HCT116 (cell line): ENCODE measurements around the gene INHBE. TPM values are rescaled to one million over a fixed set of nuclear protein-coding genes. Genes with fewer than 3 reads are reported as not detected.

Source experiments
- ATAC-seq: fragments of 200-7000 bp; cut with Tn5 transposase; 2 replicates; pipeline ENCODE4 v1.9.1; 2020; ENCODE audit warnings: mild to moderate bottlenecking, moderate library complexity
- BruUV-seq: library from RNA; stranded (reverse); fragments of 400-500 nt; replicated peaks from 2 replicates; lab custom pipeline; 2021; lab: Mats Ljungman, UMichigan
- CTCF ChIA-PET: fragments of 300-600 bp; sonication (Branson Sonifier 250); formaldehyde crosslinking; loops from one replicate; lab custom pipeline; 2021; ENCODE audit warnings: antibody characterized with exemption; lab: Charles Lee
- POLR2A ChIA-PET: fragments of 300-600, 350-600 bp; sonication (Branson Sonifier 250); formaldehyde crosslinking; loops from one replicate; lab custom pipeline; 2021; ENCODE audit warnings: antibody characterized with exemption; lab: Charles Lee
- RAD21 ChIA-PET, 2 experiments: fragments of 300-600 bp; sonication (Branson Sonifier 250); formaldehyde crosslinking; loops; one replicate each; lab custom pipeline; 2023; ENCODE audit warnings: low total read pairs in 2 of 2; ENCODE audit not compliant: uncharacterized antibody in 2 of 2, unreplicated experiment in 2 of 2, low non-redundant PET in 1 of 2; lab: Charles Lee
- DNase-seq: peaks from one replicate; pipeline ENCODE4 v3.0.0-alpha.2; 2010; ENCODE audit warnings: low read depth, low spot score
- H2AFZ ChIP-seq: fragments of 200-600 bp; shearing (Covaris generic), sonication (generic); 2 replicates; pipeline ENCODE4 v1.6.1; 2017; ENCODE audit warnings: low read depth, mixed run types, mixed read lengths, antibody characterized with exemption, low read length; ENCODE audit not compliant: poor library complexity, severe bottlenecking
- H3K27ac ChIP-seq: 2 replicates; pipeline ENCODE4 v1.5.1; 2012; ENCODE audit warnings: low read depth, low read length
- H3K27me3 ChIP-seq: fragments of 200-600 bp; sonication (generic); 2 replicates; pipeline ENCODE4 v1.6.1; 2016; ENCODE audit warnings: mixed run types, low read length, mixed read lengths; ENCODE audit not compliant: insufficient read depth
- H3K36me3 ChIP-seq, 2 experiments: fragments of 200-500 bp in 1 of 2; fragments of 200-600 bp in 1 of 2; sonication (Bioruptor generic) in 1 of 2; sonication (generic) in 1 of 2; 2 replicates each; pipeline versions ENCODE4 v1.5.1 to v1.6.1; 2014 to 2016; ENCODE audit warnings: low read length in 2 of 2, inconsistent platforms in 1 of 2, mixed read lengths in 1 of 2, mixed run types in 1 of 2; ENCODE audit not compliant: insufficient read depth in 2 of 2, control insufficient read depth in 1 of 2
- H3K4me1 ChIP-seq, 2 experiments: fragments of 200-600 bp in 1 of 2; sonication (generic) in 1 of 2; 2 replicates each; pipeline versions ENCODE4 v1.5.1 to v1.6.1; 2012 to 2017; ENCODE audit warnings: low read length in 2 of 2, inconsistent platforms in 1 of 2, mild to moderate bottlenecking in 1 of 2, mixed read lengths in 1 of 2, mixed run types in 1 of 2, moderate library complexity in 1 of 2; ENCODE audit not compliant: insufficient read depth in 2 of 2, control insufficient read depth in 1 of 2
- H3K4me2 ChIP-seq: fragments of 200-600 bp; sonication (generic); 2 replicates; pipeline ENCODE4 v1.6.1; 2017; ENCODE audit warnings: mixed run types, low read length, mixed read lengths
- H3K4me3 ChIP-seq, 2 experiments: fragments of 200-600 bp in 1 of 2; sonication (generic) in 1 of 2; replicated peaks in 1 of 2; 2 replicates each; pipeline ENCODE4 v1.5.1; 2011 to 2016; ENCODE audit warnings: low read length in 2 of 2, control low read depth in 1 of 2, low read depth in 1 of 2, mild to moderate bottlenecking in 1 of 2, mixed read lengths in 1 of 2, mixed run types in 1 of 2
- H3K79me2 ChIP-seq: fragments of 200-600 bp; sonication (generic); 2 replicates; pipeline ENCODE4 v1.6.1; 2017; ENCODE audit warnings: mild to moderate bottlenecking, mixed run types, low read length, moderate library complexity, mixed read lengths; ENCODE audit not compliant: insufficient read depth
- H3K9ac ChIP-seq: fragments of 200-600 bp; sonication (generic); 2 replicates; pipeline ENCODE4 v1.6.1; 2016; ENCODE audit warnings: low read length, mixed read lengths
- H3K9me2 ChIP-seq: fragments of 200-600 bp; sonication (generic), shearing (Covaris generic); 2 replicates; pipeline ENCODE4 v1.6.1; 2017; ENCODE audit warnings: mixed run types, mild to moderate bottlenecking, moderate library complexity; ENCODE audit not compliant: insufficient read depth
- H3K9me3 ChIP-seq, 2 experiments: fragments of 200-500 bp in 1 of 2; fragments of 200-600 bp in 1 of 2; sonication (Bioruptor generic) in 1 of 2; sonication (generic) in 1 of 2; 2 replicates each; pipeline ENCODE4 v1.6.1; 2014 to 2017; ENCODE audit warnings: low read length in 2 of 2, mixed read lengths in 2 of 2, inconsistent platforms in 1 of 2, low read depth in 1 of 2, mild to moderate bottlenecking in 1 of 2, mixed run types in 1 of 2, moderate library complexity in 1 of 2; ENCODE audit not compliant: control insufficient read depth in 1 of 2, insufficient read depth in 1 of 2
- H4K20me1 ChIP-seq: fragments of 200-600 bp; sonication (generic), shearing (Covaris generic); 2 replicates; pipeline ENCODE4 v1.6.1; 2017; ENCODE audit warnings: mixed run types, mild to moderate bottlenecking, moderate library complexity; ENCODE audit not compliant: insufficient read depth
- CEBPB ChIP-seq: IDR thresholded peaks from 2 replicates; pipeline ENCODE4 v1.6.1; 2012; ENCODE audit warnings: low read depth
- EGR1 ChIP-seq: IDR thresholded peaks from 2 replicates; pipeline ENCODE4 v1.6.1; 2012; ENCODE audit warnings: low read depth
- EZH2 ChIP-seq: fragments of 200-600 bp; sonication (generic); IDR thresholded peaks from 2 replicates; pipeline ENCODE4 v1.6.1; 2017; ENCODE audit warnings: antibody characterized with exemption, mixed run types
- EZH2phosphoT487 ChIP-seq: fragments of 200-600 bp; IDR thresholded peaks from 2 replicates; pipeline ENCODE4 v1.6.1; 2018; ENCODE audit warnings: antibody characterized with exemption, borderline replicate concordance
- FOSL1 ChIP-seq: IDR thresholded peaks from 2 replicates; pipeline ENCODE4 v1.6.1; 2012; ENCODE audit warnings: low read depth
- JUND ChIP-seq: IDR thresholded peaks from 2 replicates; pipeline ENCODE4 v1.6.1; 2012
- MAX ChIP-seq: IDR thresholded peaks from 2 replicates; pipeline ENCODE4 v1.6.1; 2012
- POLR2A ChIP-seq: IDR thresholded peaks from 2 replicates; pipeline ENCODE4 v1.7.0; 2011; ENCODE audit warnings: borderline replicate concordance; ENCODE audit not compliant: insufficient read depth, insufficient read length; ENCODE audit errors: extremely low read depth
- POLR2AphosphoS5 ChIP-seq: IDR thresholded peaks from 2 replicates; pipeline ENCODE4 v1.6.1; 2011; ENCODE audit warnings: mild to moderate bottlenecking, low read depth, low read length, moderate library complexity
- SIN3A ChIP-seq: IDR thresholded peaks from 2 replicates; pipeline ENCODE4 v1.6.1; 2012; ENCODE audit warnings: low read depth
- SP1 ChIP-seq: IDR thresholded peaks from 2 replicates; pipeline ENCODE4 v1.6.1; 2012; ENCODE audit warnings: low read depth
- TCF7L2 ChIP-seq: IDR thresholded peaks from 2 replicates; pipeline ENCODE4 v1.7.0; 2011; ENCODE audit warnings: borderline replicate concordance, inconsistent platforms; ENCODE audit not compliant: insufficient read depth, insufficient read length; ENCODE audit errors: extremely low read depth
- ZBTB33 ChIP-seq: IDR thresholded peaks from 2 replicates; pipeline ENCODE4 v1.6.1; 2011; ENCODE audit warnings: mild to moderate bottlenecking, low read length, moderate library complexity; ENCODE audit not compliant: insufficient replicate concordance; ENCODE audit errors: extremely low read depth
- ZFX ChIP-seq: fragments of 450-650 bp; IDR thresholded peaks from 2 replicates; pipeline ENCODE4 v1.6.1; 2017
- ZNF274 ChIP-seq: fragments of 200-500 bp; sonication (Bioruptor generic); IDR thresholded peaks from 2 replicates; pipeline ENCODE4 v1.6.1; 2014; ENCODE audit warnings: mild to moderate bottlenecking, low read depth, low read length, inconsistent platforms
- intact Hi-C: fragments of 100-400 bp; cut with micrococcal nuclease; formaldehyde crosslinking; loops from 2 replicates; pipeline ENCODE4 v1.10.0; 2022
- total RNA-seq: library from RNA; stranded (reverse); gene quantifications from one replicate; pipeline ENCODE4 v1.2.1, GENCODE V29; 2021; ENCODE audit not compliant: unreplicated experiment

Gene INHBE
- total RNA-seq, 1 experiment from 2014 or later, result 0.89 TPM

- ChIA-PET POLR2A (interaction anchor here (0.6 to 1.6 kb wide), 4 partner anchors 22 to 210 kb away, joined by 3 to 5 read pairs (median 4); no protein-coding TSS in a partner anchor), RAD21 (interaction anchor here (0.8 to 2.0 kb wide), 7 partner anchors 144 to 191 kb away, joined by 3 to 9 read pairs (median 5); no protein-coding TSS in a partner anchor), CTCF (interaction anchor here (0.6 to 3.5 kb wide), 26 partner anchors 9 to 239 kb away, joined by 3 to 75 read pairs (median 5); no protein-coding TSS in a partner anchor)
- Histone ChIP-seq H3K27me3 (no peaks in the 10 kb centered on the region), H3K4me3 (no peak overlapping the region), H4K20me1 (no peaks in the 10 kb centered on the region), H3K9me3 (no peaks in the 10 kb centered on the region), H3K36me3 (no peaks in the 10 kb centered on the region), H3K4me1 (peaks cover 18 to 34% of the 10 kb centered on the region in 2 experiments), H3K79me2 (no peaks in the 10 kb centered on the region), H3K27ac (no peak overlapping the region), H2AFZ (no peak overlapping the region), H3K4me2 (peak overlapping the region; percentile 13; the same call in 1 of the 2 replicates), H3K9me2 (no peaks in the 10 kb centered on the region), H3K9ac (no peak overlapping the region)
- BruUV-seq, result no TSS peak
- intact Hi-C loops, result loop anchor here (2.0 kb wide), 1 partner anchor 240 kb away; no protein-coding TSS in a partner anchor
- TF ChIP-seq ZFX (no peak), ZBTB33 (no peak), POLR2A (no peak), MAX (no peak), SIN3A (no peak), EZH2phosphoT487 (no peak), CEBPB (no peak), JUND (no peak), TCF7L2 (no peak), ZNF274 (no peak), POLR2AphosphoS5 (no peak), EZH2 (no peak), EGR1 (no peak), FOSL1 (no peak), SP1 (no peak)
- no peak for DNase-seq
- ATAC-seq, result no peak
These were observed 2.7 kb upstream of the INHBE start for GRCh38 chr12:57452181-57452936.
